ENCODE data around the gene DYNC1I2.

DYNC1I2 gene

GRCh38 chr2:171687287-171688128 lies at the start of gene DYNC1I2:
DYNC1I2 (plus strand) TSS chr2:171687469; CDS start chr2:171690156, 2,687 bp downstream.
- peak; percentile 97 for DNase-seq

DNA sequence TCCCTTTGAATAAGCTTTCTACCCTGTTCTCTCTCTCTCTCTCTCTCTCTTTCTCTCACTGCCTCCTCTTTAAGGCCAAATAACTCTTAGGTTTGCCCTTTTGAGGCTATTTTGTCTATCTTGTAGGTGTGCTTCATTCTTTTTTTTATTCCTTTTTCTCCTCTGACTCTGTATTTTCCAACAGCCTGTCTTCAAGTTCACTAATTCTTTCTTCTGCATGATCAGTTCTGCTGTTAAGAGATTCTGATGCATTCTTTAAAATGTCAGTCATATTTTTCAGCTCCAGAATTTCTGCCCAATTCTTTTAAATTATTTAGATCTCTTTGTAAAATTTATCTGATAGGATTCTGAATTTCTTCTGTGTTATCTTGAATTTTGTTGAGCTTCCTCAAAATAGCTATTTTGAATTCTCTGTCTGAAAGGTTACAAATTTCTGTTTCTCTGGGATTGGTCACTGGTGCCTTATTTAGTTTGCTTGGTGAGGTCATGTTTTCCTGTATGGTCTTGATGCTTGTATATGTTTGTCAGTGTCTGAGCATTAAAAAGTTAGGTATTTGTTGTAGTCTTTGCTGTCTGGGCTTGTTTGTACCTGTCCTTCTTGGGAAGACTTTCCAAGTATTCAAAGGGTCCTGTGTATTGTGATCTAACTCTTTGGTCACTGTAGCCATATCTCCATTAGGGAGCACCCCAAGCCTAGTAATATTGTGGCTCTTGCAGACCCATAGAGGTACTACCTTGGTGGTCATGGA lies 35.4 kb upstream of the DYNC1I2 start:
- DNase-seq = no peak

GRCh38 chr2:171652416-171652785 lies 34.9 kb upstream of the DYNC1I2 start:
- no peak for DNase-seq

GRCh38 chr2:171655586-171655985 lies 31.7 kb upstream of the DYNC1I2 start:
- DNase-seq = no peak

DNA sequence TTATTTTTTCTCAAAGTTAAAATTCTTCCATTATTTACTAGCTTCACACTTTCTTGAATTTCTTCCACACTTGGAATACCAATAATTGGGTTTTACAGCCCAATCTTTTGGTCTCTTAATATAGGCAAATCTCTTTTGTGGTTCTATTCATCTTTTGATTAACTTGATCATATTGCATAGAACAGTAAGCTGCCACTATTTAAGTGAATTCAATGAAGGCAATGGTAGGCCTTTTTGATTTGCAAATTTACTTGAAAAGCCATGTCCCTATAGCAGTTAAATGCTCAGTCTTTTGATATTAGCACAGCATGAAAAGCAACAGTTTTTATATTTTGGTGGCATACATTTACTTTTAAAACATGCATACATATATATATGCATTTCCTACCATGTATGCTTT lies 20.2 kb upstream of the DYNC1I2 start:
- DNase-seq = no peak

DNA sequence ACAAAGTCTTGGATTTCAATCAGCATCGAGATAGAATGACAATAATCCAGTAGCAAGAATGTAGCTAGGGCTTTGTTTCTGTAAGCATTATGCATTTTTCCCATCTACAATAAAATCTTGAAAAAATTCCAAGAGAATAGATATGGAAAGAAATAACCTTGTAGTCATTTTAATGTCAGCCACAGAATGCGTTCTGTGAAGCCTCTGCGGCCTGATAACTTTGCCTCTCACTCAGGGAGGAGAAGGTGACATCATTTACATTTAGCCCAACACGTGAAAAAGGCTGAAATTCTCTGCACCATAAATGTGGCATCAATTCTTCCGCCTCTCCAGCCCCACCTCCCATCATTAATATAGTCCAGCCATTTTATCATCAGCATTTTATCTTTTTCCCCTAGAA lies 19.1 kb upstream of the DYNC1I2 start:
- no peak for DNase-seq

DNA sequence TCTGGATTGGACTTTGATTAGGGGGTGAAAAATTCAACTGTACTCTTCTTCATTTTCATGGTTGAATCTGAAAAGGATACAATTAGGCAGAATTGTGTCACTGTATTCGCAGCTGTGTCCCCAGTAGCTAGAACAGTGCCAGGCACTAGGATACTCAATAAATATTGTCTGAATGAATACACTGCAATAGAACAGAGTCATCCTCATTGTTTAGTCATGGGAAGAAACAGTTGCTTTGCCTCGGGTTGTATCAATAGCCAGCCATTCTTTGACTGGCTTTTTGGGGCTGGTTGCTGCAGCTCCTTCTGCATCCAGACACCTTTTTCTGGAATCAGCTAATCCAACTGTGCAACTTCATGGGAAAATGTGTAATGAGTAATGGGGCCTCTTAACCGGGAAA lies 18.1 kb upstream of the DYNC1I2 start:
- no peak for DNase-seq

DNA sequence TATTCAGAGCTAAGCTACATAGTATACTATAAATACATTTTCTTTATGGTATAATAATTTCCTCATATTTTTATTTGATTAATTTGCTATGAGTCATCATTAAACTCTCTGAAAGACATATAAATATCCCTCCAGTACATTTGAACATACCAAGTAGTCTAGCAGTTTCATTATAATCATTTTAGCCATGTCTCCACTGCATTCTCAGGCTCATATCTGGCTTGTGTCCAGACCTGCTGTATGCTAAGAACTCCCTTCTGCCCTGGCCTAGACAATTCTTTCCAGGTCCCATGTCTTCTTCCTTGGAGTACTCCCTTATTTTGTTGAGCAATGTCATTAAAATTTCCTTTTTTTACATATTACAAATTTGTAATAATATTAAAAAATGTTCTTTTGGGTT lies 16.6 kb upstream of the DYNC1I2 start:
- no peak for DNase-seq

GRCh38 chr2:171671867-171672266 lies 15.4 kb upstream of the DYNC1I2 start:
- no peak for DNase-seq

GRCh38 chr2:171673905-171674304 lies 13.4 kb upstream of the DYNC1I2 start:
- no peak for DNase-seq

- DNase-seq = no peak
Measured at GRCh38 chr2:171675810-171676345, 11.4 kb upstream of the DYNC1I2 start.

DNA sequence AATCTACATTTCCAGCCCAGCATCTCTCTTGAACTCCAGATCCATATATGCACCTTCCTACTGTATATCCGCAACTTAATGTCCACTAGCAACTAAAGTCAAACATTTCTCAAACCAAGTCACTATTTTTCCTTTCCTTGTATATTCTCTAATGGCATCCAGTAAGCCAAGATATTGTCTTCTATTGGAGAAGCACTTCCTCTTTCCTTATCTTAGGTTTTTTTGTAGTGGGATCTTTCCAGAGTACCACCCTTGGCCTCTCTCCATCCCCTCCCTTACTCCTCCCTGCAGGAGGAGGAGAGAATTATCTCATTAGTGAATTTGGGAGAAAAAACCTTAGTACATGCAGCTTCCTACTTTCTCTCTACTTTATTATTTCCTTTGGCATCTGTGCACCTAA lies 8.7 kb upstream of the DYNC1I2 start:
- DNase-seq = no peak

DNA sequence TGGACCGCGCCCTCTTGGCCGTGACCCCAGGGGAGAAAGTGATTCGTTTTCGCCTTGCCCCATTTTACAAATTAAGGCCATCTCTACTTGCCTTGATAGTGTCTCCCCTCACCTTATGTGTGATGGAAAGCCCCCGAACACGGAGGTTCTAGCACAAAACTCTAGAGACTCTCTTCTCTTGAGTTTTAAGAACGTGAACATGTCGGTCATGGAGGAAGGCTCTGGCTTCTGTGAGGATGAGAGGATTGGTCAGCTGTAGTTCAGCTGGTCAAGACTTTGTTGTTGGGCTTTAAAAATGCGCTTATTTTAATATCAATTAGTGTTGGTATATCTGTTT lies 828 bp downstream of the DYNC1I2 start:
- DNase-seq = no peak

GRCh38 chr2:171692331-171692730 lies 5.1 kb downstream of the DYNC1I2 start:
- no peak for DNase-seq

- no peak for DNase-seq
Measured at GRCh38 chr2:171702781-171703556, 15.7 kb downstream of the DYNC1I2 start.

DNA sequence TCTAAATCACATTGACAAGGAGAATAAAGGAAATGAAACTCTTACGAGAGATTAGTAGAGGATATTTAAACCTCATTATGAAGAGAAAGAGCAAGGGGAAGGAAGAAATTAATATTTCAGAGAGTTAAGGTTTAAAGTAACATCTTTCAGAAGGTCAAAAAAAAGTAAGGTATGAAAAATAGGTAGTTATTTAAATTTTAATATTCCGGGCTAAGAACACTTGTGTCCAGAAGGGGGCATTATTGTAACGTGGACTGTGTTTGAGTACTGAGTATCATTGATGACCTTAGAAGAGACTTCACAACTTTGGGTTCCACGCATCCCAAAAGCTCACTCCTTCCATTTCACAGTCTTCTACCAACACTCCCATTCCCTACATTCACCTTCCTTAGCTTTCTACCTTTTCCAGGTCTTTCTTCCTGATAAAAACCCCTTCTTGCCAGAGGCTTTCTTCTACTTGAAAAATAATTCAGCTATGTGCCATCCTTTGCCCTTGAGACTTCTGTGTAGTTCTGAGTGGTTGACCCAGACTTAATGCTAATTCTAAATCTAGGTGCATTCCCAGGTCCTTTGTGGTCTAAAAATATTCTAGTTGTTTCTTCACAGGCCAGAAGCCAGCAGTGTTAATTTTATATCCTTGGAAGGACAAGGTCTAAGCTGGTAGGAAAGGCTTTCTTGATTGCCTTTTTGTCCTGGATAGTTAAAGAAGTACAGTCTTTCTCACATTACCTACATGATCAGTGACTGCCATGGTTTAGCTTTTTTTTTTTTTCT lies 16.5 kb downstream of the DYNC1I2 start:
- peak; percentile 19 for DNase-seq

- no peak for DNase-seq
Measured at GRCh38 chr2:171706152-171706803, 19.0 kb downstream of the DYNC1I2 start.

DNA sequence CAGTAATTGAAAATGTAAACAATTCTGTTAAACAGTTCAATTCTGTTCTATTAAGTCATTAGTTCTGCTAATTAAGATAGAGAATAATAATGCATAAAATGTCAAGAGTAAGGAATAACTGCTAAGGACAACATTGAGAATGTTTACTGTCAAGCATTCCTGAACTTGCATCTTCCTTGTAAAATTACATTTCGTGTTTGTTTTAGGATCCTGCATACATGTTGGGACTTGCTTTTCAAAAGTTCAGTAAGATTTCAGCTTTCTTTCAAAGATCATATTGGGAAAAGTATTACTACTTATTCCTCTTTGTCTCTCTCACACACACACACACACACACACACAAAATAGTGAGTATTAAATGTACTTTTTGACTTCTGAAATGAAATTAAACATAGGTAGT lies 20.5 kb downstream of the DYNC1I2 start:
- no peak for DNase-seq

- DNase-seq = no peak
Measured at GRCh38 chr2:171709011-171709685, 21.9 kb downstream of the DYNC1I2 start.

- no peak for DNase-seq
Measured at GRCh38 chr2:171711351-171711750, 24.1 kb downstream of the DYNC1I2 start.

GRCh38 chr2:171712051-171712450 lies 24.8 kb downstream of the DYNC1I2 start:
- DNase-seq = no peak

Measured in DMS 273 treated with DMSO at 0.1 percent for 48 hours (cell line).